ENCODE data around the gene USF1. TPM values are rescaled to one million over a fixed set of nuclear protein-coding genes. Genes with fewer than 3 reads are reported as not detected.

USF1 gene
- total RNA-seq, 1 donor from 2014 or later = 70.1 TPM

DNA sequence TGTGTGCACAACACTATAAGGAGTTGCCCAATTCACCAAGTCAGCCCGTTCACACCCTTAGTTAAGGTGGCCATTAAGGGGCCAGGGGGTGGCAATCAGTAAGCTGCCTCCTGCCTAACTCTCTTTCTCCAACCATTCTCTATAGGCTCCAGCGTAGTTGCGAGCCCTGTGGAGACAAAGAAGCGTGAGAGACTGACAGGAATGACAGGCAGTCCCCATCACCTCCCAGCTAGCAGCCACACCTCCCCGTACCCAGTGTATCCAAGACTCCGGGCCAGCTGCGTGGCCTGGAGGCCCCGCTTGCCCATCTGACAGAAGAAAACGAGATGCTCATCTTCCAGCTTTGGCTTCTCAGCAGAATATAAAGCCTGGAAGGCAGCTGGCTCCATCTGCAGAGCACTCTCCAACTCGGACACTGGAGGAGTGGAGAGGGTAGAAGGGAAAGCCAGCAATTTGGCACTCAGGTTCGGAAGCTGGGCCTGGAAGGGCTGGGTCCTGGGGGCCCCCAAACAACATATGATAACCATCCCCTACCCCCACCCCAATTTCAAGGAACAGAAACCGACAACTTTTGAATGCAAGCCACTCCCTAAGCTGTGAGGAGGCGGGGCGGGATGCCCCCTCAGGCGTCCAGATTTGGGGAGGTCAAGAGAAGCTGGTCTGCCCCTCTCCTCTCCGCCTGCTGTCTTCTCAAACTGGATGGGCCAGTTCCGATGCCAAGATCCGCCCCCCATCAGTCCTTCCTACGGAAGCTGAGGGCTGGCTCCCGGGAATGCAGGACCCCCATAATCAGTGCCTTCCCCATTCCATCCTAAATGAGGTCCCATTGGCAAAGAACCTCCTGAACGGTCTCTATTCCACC, 7.9 kb downstream of the USF1 start:
- Histone ChIP-seq H3K27me3 (ENCODE audit: insufficient read depth, low read length) (no peaks in the 10 kb centered on the region), H3K4me3 (ENCODE audit: insufficient read depth, low read depth, low read length) (peak overlapping the region; percentile 33), H3K27ac (ENCODE audit: low read depth, low read length) (no peak overlapping the region), H3K9ac (ENCODE audit: low read length) (peak overlapping the region; percentile 50), H3K36me3 (ENCODE audit: insufficient read depth, low read length) (peaks cover 19% of the 10 kb centered on the region), H4K20me1 (ENCODE audit: insufficient read depth, low read length) (peaks cover 6% of the 10 kb centered on the region), H2AFZ (ENCODE audit: low read depth, low read length) (peak overlapping the region; percentile 63), H3K4me2 (ENCODE audit: low read length) (peak overlapping the region; percentile 75), H3K4me1 (ENCODE audit: insufficient read depth, low read length) (no peaks in the 10 kb centered on the region), H3K79me2 (ENCODE audit: insufficient read depth, low read length) (peaks cover 5% of the 10 kb centered on the region), H3K9me3 (ENCODE audit: insufficient read depth, low read depth, low read length) (no peaks in the 10 kb centered on the region)
- peaks cover 2% of the 10 kb centered on the region for H3K4me1 Mint-ChIP-seq (ENCODE audit: low read depth, unreplicated experiment)
- FAIRE-seq = no peak
- no peak overlapping the region for H3K27ac Mint-ChIP-seq (ENCODE audit: unreplicated experiment)
- H3K27me3 Mint-ChIP-seq (ENCODE audit: low read depth, unreplicated experiment) = no peaks in the 10 kb centered on the region
- H3K9me3 Mint-ChIP-seq (ENCODE audit: unreplicated experiment) = no peaks in the 10 kb centered on the region
- peak overlapping the region; percentile 81 for H3K4me3 Mint-ChIP-seq (ENCODE audit: unreplicated experiment)
- DNase-seq (ENCODE audit: low read depth) = no peak
- no peak for TF ChIP-seq EZH2 (IDR thresholded peaks at IDR 0.05; ENCODE audit: insufficient read depth, low read length)
- TF ChIP-seq, protein P1, sequence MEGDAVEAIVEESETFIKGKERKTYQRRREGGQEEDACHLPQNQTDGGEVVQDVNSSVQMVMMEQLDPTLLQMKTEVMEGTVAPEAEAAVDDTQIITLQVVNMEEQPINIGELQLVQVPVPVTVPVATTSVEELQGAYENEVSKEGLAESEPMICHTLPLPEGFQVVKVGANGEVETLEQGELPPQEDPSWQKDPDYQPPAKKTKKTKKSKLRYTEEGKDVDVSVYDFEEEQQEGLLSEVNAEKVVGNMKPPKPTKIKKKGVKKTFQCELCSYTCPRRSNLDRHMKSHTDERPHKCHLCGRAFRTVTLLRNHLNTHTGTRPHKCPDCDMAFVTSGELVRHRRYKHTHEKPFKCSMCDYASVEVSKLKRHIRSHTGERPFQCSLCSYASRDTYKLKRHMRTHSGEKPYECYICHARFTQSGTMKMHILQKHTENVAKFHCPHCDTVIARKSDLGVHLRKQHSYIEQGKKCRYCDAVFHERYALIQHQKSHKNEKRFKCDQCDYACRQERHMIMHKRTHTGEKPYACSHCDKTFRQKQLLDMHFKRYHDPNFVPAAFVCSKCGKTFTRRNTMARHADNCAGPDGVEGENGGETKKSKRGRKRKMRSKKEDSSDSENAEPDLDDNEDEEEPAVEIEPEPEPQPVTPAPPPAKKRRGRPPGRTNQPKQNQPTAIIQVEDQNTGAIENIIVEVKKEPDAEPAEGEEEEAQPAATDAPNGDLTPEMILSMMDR (IDR thresholded peaks at IDR 0.05; ENCODE audit: insufficient read depth, low read depth, low read length) = no peak
- H3K36me3 Mint-ChIP-seq (ENCODE audit: low read depth, unreplicated experiment) = peaks cover 22% of the 10 kb centered on the region

DNA sequence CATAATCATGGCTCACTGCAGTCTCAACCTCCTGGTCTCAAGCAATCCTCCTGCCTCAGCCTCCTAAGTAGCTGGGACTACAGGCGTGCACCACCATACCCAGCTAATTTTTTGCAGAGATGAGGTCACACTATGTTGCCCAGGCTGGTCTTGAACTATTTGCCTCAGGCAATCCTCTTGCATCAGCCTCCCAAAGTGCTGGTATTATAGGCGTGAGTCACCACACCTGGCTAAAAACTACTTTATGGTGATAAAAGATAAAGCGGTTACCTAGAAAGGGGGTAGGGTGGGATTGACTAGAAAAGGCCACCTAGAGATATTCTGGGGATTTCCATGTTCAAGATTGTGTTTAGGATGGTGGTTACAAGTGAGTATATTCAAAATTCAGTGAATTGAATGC, 12.0 kb downstream of the USF1 start:
- H3K27ac ChIP-seq (ENCODE audit: low read depth, low read length) = no peak overlapping the region
- FAIRE-seq (no peak), DNase-seq (ENCODE audit: low read depth) (no peak)
- no peak overlapping the region for H3K9ac ChIP-seq (ENCODE audit: low read length)
- no peaks in the 10 kb centered on the region for H3K4me1 ChIP-seq (ENCODE audit: insufficient read depth, low read length)
- Mint-ChIP-seq H3K36me3 (ENCODE audit: low read depth, unreplicated experiment) (peaks cover 3% of the 10 kb centered on the region), H3K27ac (ENCODE audit: unreplicated experiment) (no peak overlapping the region), H3K4me1 (ENCODE audit: low read depth, unreplicated experiment) (no peaks in the 10 kb centered on the region), H3K4me3 (ENCODE audit: unreplicated experiment) (no peak overlapping the region), H3K27me3 (ENCODE audit: low read depth, unreplicated experiment) (no peaks in the 10 kb centered on the region), H3K9me3 (ENCODE audit: unreplicated experiment) (no peaks in the 10 kb centered on the region)
- no peaks in the 10 kb centered on the region for H3K9me3 ChIP-seq (ENCODE audit: insufficient read depth, low read depth, low read length)
- H3K4me3 ChIP-seq (ENCODE audit: insufficient read depth, low read depth, low read length) = no peak overlapping the region
- no peak overlapping the region for H3K4me2 ChIP-seq (ENCODE audit: low read length)
- no peak overlapping the region for H2AFZ ChIP-seq (ENCODE audit: low read depth, low read length)
- TF ChIP-seq, protein P1 (IDR thresholded peaks at IDR 0.05; ENCODE audit: insufficient read depth, low read depth, low read length) = no peak
- TF ChIP-seq EZH2 (IDR thresholded peaks at IDR 0.05; ENCODE audit: insufficient read depth, low read length) = no peak
- no peaks in the 10 kb centered on the region for H3K27me3 ChIP-seq (ENCODE audit: insufficient read depth, low read length)
- no peaks in the 10 kb centered on the region for H3K79me2 ChIP-seq (ENCODE audit: insufficient read depth, low read length)
- no peaks in the 10 kb centered on the region for H3K36me3 ChIP-seq (ENCODE audit: insufficient read depth, low read length)
- no peaks in the 10 kb centered on the region for H4K20me1 ChIP-seq (ENCODE audit: insufficient read depth, low read length)

DNA sequence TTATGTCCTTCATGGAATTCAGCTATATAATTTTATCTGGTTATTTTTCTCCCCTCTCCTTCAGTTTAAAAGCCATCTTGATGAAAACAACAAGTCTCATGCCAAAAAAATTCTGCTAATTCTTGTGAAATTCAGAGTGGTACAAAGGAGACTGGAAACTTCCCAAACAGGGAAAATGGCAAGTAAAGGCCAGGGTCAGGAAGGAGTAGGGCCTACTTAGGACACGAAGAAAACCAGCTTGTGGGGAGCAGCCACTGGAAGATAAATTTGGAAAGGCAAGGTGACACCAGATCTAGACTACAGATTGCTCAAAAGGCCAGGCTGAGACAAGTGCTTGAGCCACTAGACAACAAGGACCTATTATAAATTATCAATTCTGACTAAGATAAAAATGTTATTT, 13.4 kb downstream of the USF1 start:
- Histone ChIP-seq H3K4me2 (ENCODE audit: low read length) (no peak overlapping the region), H3K79me2 (ENCODE audit: insufficient read depth, low read length) (no peaks in the 10 kb centered on the region)
- FAIRE-seq = no peak

More for the DNA sequence above, 13.4 kb downstream of the USF1 start:
- H3K4me3 ChIP-seq (ENCODE audit: insufficient read depth, low read depth, low read length) = no peak overlapping the region
- no peaks in the 10 kb centered on the region for H3K27me3 Mint-ChIP-seq (ENCODE audit: low read depth, unreplicated experiment)
- H3K9me3 Mint-ChIP-seq (ENCODE audit: unreplicated experiment) = no peaks in the 10 kb centered on the region
- no peaks in the 10 kb centered on the region for H3K9me3 ChIP-seq (ENCODE audit: insufficient read depth, low read depth, low read length)
- no peaks in the 10 kb centered on the region for H3K4me1 Mint-ChIP-seq (ENCODE audit: low read depth, unreplicated experiment)
- no peaks in the 10 kb centered on the region for H3K27me3 ChIP-seq (ENCODE audit: insufficient read depth, low read length)
- H4K20me1 ChIP-seq (ENCODE audit: insufficient read depth, low read length) = no peaks in the 10 kb centered on the region
- no peak overlapping the region for H3K27ac Mint-ChIP-seq (ENCODE audit: unreplicated experiment)
- peaks cover 3% of the 10 kb centered on the region for H3K36me3 Mint-ChIP-seq (ENCODE audit: low read depth, unreplicated experiment)
- no peak overlapping the region for H3K9ac ChIP-seq (ENCODE audit: low read length)
- H2AFZ ChIP-seq (ENCODE audit: low read depth, low read length) = no peak overlapping the region
- TF ChIP-seq EZH2 (IDR thresholded peaks at IDR 0.05; ENCODE audit: insufficient read depth, low read length) = no peak
- TF ChIP-seq, protein P1 (IDR thresholded peaks at IDR 0.05; ENCODE audit: insufficient read depth, low read depth, low read length) = no peak
- no peak overlapping the region for H3K4me3 Mint-ChIP-seq (ENCODE audit: unreplicated experiment)
- no peak for DNase-seq (ENCODE audit: low read depth)
- H3K36me3 ChIP-seq (ENCODE audit: insufficient read depth, low read length) = no peaks in the 10 kb centered on the region
- H3K4me1 ChIP-seq (ENCODE audit: insufficient read depth, low read length) = no peaks in the 10 kb centered on the region
- no peak overlapping the region for H3K27ac ChIP-seq (ENCODE audit: low read depth, low read length)

Data from astrocyte (in vitro differentiated cells and primary cell).